ENCODE data around the gene PCBP4.

DNA sequence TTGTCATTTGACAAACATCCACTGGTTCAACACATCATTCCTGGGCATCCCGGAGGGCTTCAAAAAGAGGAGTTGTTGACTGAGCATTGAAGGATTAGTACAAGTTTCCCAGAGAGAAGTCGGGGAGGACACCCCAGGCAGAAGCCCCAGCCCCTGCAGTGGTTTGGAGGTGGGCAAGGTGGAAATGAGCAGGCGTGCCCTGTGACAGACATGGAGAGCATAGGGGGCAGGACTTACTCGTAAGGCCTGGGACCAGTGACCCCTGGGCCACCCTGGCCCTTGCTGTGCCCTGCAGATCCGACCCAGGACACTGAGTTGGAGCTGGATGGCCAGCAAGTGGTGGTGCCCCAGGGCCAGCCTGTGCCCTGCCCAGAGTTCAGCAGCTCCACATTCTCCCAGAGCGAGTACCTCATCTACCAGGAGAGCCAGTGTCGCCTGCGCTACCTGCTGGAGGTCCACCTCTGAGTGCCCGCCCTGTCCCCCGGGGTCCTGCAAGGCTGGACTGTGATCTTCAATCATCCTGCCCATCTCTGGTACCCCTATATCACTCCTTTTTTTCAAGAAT is 19.2 kb downstream of the PCBP4 start:
- TF ChIP-seq, protein P1, sequence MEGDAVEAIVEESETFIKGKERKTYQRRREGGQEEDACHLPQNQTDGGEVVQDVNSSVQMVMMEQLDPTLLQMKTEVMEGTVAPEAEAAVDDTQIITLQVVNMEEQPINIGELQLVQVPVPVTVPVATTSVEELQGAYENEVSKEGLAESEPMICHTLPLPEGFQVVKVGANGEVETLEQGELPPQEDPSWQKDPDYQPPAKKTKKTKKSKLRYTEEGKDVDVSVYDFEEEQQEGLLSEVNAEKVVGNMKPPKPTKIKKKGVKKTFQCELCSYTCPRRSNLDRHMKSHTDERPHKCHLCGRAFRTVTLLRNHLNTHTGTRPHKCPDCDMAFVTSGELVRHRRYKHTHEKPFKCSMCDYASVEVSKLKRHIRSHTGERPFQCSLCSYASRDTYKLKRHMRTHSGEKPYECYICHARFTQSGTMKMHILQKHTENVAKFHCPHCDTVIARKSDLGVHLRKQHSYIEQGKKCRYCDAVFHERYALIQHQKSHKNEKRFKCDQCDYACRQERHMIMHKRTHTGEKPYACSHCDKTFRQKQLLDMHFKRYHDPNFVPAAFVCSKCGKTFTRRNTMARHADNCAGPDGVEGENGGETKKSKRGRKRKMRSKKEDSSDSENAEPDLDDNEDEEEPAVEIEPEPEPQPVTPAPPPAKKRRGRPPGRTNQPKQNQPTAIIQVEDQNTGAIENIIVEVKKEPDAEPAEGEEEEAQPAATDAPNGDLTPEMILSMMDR (IDR thresholded peaks at IDR 0.05) = no peak
- TF ChIP-seq POLR2A (IDR thresholded peaks at IDR 0.05) = no peak

Measured in body of pancreas (tissue), 4 donors.